Neural progenitor cell (in vitro differentiated cells): Measurements from ENCODE around the gene ZNF277. TPM values are rescaled to one million over a fixed set of nuclear protein-coding genes. Genes with fewer than 3 reads are reported as not detected.

Experiments used
- DNase-seq: peaks from one replicate; pipeline ENCODE4 v3.0.0-alpha.2; 2016; ENCODE audit warnings: low spot score
- H2AFZ ChIP-seq: fragments of 200-600 bp; sonication (generic); replicated peaks from 2 replicates; pipeline ENCODE4 v1.6.1; 2016; ENCODE audit warnings: antibody characterized with exemption
- H3F3A ChIP-seq: fragments of 200-600 bp; sonication (generic); 2 replicates; pipeline ENCODE4 v1.6.1; 2016; ENCODE audit warnings: antibody characterized with exemption, low read depth
- H3K27ac ChIP-seq: fragments of 200-600 bp; sonication (generic); 2 replicates; pipeline ENCODE4 v1.5.1; 2016; ENCODE audit warnings: mild to moderate bottlenecking
- H3K27me3 ChIP-seq: fragments of 200-600 bp; sonication (generic); 2 replicates; pipeline ENCODE4 v1.6.1; 2016; ENCODE audit warnings: mild to moderate bottlenecking, moderate library complexity
- H3K36me3 ChIP-seq: fragments of 200-600 bp; sonication (generic); 2 replicates; pipeline ENCODE4 v1.5.1; 2016
- H3K4me1 ChIP-seq: fragments of 200-600 bp; sonication (generic); 2 replicates; pipeline ENCODE4 v1.6.1; 2016; ENCODE audit warnings: mixed run types
- H3K4me2 ChIP-seq: fragments of 200-600 bp; sonication (generic); 2 replicates; pipeline ENCODE4 v1.6.1; 2016
- H3K4me3 ChIP-seq: fragments of 200-600 bp; sonication (generic); 2 replicates; pipeline ENCODE4 v1.5.1; 2016
- H3K79me2 ChIP-seq: fragments of 200-600 bp; sonication (generic); 2 replicates; pipeline ENCODE4 v1.6.1; 2016; ENCODE audit warnings: low read depth
- H3K9ac ChIP-seq: fragments of 200-600 bp; sonication (generic); 2 replicates; pipeline ENCODE4 v1.6.1; 2016
- H3K9me3 ChIP-seq: fragments of 200-600 bp; sonication (generic); 2 replicates; pipeline ENCODE4 v1.5.1; 2016; ENCODE audit warnings: low read depth
- H4K20me1 ChIP-seq: fragments of 200-600 bp; sonication (generic); 2 replicates; pipeline ENCODE4 v1.6.1; 2016; ENCODE audit warnings: low read depth
- H3K27ac Mint-ChIP-seq: 3 replicates; pipeline ENCODE4 v1.8.0; 2021; ENCODE audit warnings: mixed read lengths
- H3K27me3 Mint-ChIP-seq: 2 replicates; pipeline ENCODE4 v1.8.0; 2022; ENCODE audit warnings: low read depth, mild to moderate bottlenecking, inconsistent platforms, moderate library complexity, mixed read lengths; ENCODE audit not compliant: insufficient read depth
- H3K36me3 Mint-ChIP-seq: 3 replicates; pipeline ENCODE4 v1.8.0; 2021; ENCODE audit warnings: mixed read lengths
- H3K4me1 Mint-ChIP-seq: 3 replicates; pipeline ENCODE4 v1.8.0; 2021; ENCODE audit warnings: mixed read lengths
- H3K4me3 Mint-ChIP-seq: 3 replicates; pipeline ENCODE4 v1.8.0; 2021; ENCODE audit warnings: mild to moderate bottlenecking, moderate library complexity, mixed read lengths
- H3K9me3 Mint-ChIP-seq: 3 replicates; pipeline ENCODE4 v1.8.0; 2020; ENCODE audit warnings: mixed read lengths
- EZH2 ChIP-seq: fragments of 200-600 bp; sonication (generic); IDR thresholded peaks from 2 replicates; pipeline ENCODE4 v1.6.1; 2017; ENCODE audit warnings: antibody characterized with exemption, mild to moderate bottlenecking, moderate library complexity
- EZH2phosphoT487 ChIP-seq: fragments of 200-600 bp; sonication (generic); IDR thresholded peaks from 2 replicates; pipeline ENCODE4 v1.6.1; 2017; ENCODE audit warnings: antibody characterized with exemption
- total RNA-seq: library from RNA; depleted of rRNA; stranded (reverse); fragments of >200 nt; gene quantifications from 2 replicates; pipeline ENCODE4 v1.2.3, GENCODE V29; 2015; ENCODE audit warnings: low replicate concordance
- TF ChIP-seq, protein P1 (sequence below): fragments of 200-600 bp; sonication (generic); IDR thresholded peaks from 2 replicates; pipeline ENCODE4 v1.5.1; 2017; ENCODE audit warnings: antibody characterized with exemption, mild to moderate bottlenecking

ZNF277 gene
- total RNA-seq, 1 donor from 2014 or later: 55.5 TPM

GRCh38 chr7:112293416-112293815 is 86.9 kb downstream of the ZNF277 start:
- no peaks in the 10 kb centered on the region for H3K27me3 Mint-ChIP-seq
- TF ChIP-seq EZH2 (no peak), EZH2phosphoT487 (no peak)
- TF ChIP-seq, protein P1, sequence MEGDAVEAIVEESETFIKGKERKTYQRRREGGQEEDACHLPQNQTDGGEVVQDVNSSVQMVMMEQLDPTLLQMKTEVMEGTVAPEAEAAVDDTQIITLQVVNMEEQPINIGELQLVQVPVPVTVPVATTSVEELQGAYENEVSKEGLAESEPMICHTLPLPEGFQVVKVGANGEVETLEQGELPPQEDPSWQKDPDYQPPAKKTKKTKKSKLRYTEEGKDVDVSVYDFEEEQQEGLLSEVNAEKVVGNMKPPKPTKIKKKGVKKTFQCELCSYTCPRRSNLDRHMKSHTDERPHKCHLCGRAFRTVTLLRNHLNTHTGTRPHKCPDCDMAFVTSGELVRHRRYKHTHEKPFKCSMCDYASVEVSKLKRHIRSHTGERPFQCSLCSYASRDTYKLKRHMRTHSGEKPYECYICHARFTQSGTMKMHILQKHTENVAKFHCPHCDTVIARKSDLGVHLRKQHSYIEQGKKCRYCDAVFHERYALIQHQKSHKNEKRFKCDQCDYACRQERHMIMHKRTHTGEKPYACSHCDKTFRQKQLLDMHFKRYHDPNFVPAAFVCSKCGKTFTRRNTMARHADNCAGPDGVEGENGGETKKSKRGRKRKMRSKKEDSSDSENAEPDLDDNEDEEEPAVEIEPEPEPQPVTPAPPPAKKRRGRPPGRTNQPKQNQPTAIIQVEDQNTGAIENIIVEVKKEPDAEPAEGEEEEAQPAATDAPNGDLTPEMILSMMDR: no peak
- Histone ChIP-seq H3K27me3 (no peaks in the 10 kb centered on the region), H2AFZ (no peak overlapping the region), H3K4me2 (no peak overlapping the region), H3K79me2 (no peaks in the 10 kb centered on the region), H4K20me1 (peaks cover 6% of the 10 kb centered on the region), H3K36me3 (no peaks in the 10 kb centered on the region), H3K27ac (no peak overlapping the region), H3K4me3 (no peak overlapping the region), H3K9ac (no peak overlapping the region), H3K4me1 (no peaks in the 10 kb centered on the region), H3K9me3 (no peaks in the 10 kb centered on the region), H3F3A (no peaks in the 10 kb centered on the region)
- H3K9me3 Mint-ChIP-seq: no peaks in the 10 kb centered on the region
- no peaks in the 10 kb centered on the region for H3K36me3 Mint-ChIP-seq
- no peaks in the 10 kb centered on the region for H3K4me1 Mint-ChIP-seq
- no peak for DNase-seq
- H3K27ac Mint-ChIP-seq: no peak overlapping the region
- no peak overlapping the region for H3K4me3 Mint-ChIP-seq

GRCh38 chr7:112296432-112296831 is 89.9 kb downstream of the ZNF277 start:
- Histone ChIP-seq H3K4me2 (no peak overlapping the region), H3K27ac (no peak overlapping the region), H3K4me1 (no peaks in the 10 kb centered on the region), H3K4me3 (no peak overlapping the region), H4K20me1 (peaks cover 6% of the 10 kb centered on the region), H3F3A (no peaks in the 10 kb centered on the region), H2AFZ (no peak overlapping the region), H3K36me3 (no peaks in the 10 kb centered on the region), H3K9ac (no peak overlapping the region), H3K79me2 (no peaks in the 10 kb centered on the region), H3K27me3 (no peaks in the 10 kb centered on the region), H3K9me3 (no peaks in the 10 kb centered on the region)
- Mint-ChIP-seq H3K27ac (no peak overlapping the region), H3K4me3 (no peak overlapping the region), H3K27me3 (no peaks in the 10 kb centered on the region), H3K4me1 (no peaks in the 10 kb centered on the region), H3K36me3 (no peaks in the 10 kb centered on the region), H3K9me3 (no peaks in the 10 kb centered on the region)
- no peak for DNase-seq
- TF ChIP-seq, protein P1: no peak
- TF ChIP-seq EZH2phosphoT487: no peak
- no peak for TF ChIP-seq EZH2

- H3K9me3 Mint-ChIP-seq: no peaks in the 10 kb centered on the region
- H3K4me3 Mint-ChIP-seq: no peak overlapping the region
- Histone ChIP-seq H3K36me3 (no peaks in the 10 kb centered on the region), H3K4me1 (no peaks in the 10 kb centered on the region), H3K9me3 (no peaks in the 10 kb centered on the region), H2AFZ (no peak overlapping the region), H3K27me3 (no peaks in the 10 kb centered on the region), H3K27ac (no peak overlapping the region), H3K9ac (no peak overlapping the region), H3K79me2 (no peaks in the 10 kb centered on the region), H4K20me1 (no peaks in the 10 kb centered on the region), H3K4me2 (no peak overlapping the region), H3F3A (no peaks in the 10 kb centered on the region), H3K4me3 (no peak overlapping the region)
- no peak for TF ChIP-seq EZH2
- TF ChIP-seq EZH2phosphoT487: no peak
- TF ChIP-seq, protein P1: no peak
- H3K36me3 Mint-ChIP-seq: no peaks in the 10 kb centered on the region
- H3K27ac Mint-ChIP-seq: no peak overlapping the region
- no peaks in the 10 kb centered on the region for H3K4me1 Mint-ChIP-seq
- DNase-seq: no peak
- H3K27me3 Mint-ChIP-seq: no peaks in the 10 kb centered on the region
These were observed 91.2 kb downstream of the ZNF277 start for GRCh38 chr7:112297681-112298080.
